ENCODE measurements around the gene IFT27. TPM values are rescaled to one million over a fixed set of nuclear protein-coding genes. Genes with fewer than 3 reads are reported as not detected.

IFT27 gene
- total and polyA plus RNA-seq, 2 experiments from 2014 or later, result 28.5 to 63.5 TPM

DNA sequence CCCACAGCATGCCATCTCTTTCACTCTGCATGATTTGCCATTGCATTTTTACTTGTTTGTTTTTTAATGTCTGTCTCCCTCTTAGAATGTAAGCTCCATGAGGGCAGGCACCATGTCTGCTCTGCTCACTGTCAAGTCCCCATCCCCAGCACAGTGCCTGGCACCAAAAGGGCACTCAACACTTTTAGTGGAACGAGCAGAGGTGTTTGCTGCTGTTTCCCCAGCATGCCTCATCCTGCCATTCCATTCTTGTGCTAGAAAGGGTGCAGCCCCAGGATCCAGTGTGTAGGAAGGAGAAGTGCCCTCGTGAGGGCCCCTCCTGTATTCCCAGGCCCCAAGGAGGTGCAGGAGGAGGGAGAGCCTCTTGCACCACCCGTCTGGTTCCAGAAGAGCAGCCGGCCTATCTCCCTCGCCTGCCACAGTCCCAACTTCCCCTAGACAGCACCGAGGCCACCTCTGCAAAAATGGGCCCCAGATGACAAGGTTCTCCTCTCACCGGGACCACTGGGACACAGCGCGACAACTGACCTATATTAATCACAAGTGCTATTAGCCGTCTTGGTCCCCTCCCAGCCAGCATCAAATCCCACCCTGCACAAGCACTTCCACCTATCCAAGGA lies 39.1 kb downstream of the IFT27 start:
- H3K27me3 Mint-ChIP-seq (ENCODE audit: insufficient read depth, low read depth, poor library complexity), result peaks cover 25% of the 10 kb centered on the region

DNA sequence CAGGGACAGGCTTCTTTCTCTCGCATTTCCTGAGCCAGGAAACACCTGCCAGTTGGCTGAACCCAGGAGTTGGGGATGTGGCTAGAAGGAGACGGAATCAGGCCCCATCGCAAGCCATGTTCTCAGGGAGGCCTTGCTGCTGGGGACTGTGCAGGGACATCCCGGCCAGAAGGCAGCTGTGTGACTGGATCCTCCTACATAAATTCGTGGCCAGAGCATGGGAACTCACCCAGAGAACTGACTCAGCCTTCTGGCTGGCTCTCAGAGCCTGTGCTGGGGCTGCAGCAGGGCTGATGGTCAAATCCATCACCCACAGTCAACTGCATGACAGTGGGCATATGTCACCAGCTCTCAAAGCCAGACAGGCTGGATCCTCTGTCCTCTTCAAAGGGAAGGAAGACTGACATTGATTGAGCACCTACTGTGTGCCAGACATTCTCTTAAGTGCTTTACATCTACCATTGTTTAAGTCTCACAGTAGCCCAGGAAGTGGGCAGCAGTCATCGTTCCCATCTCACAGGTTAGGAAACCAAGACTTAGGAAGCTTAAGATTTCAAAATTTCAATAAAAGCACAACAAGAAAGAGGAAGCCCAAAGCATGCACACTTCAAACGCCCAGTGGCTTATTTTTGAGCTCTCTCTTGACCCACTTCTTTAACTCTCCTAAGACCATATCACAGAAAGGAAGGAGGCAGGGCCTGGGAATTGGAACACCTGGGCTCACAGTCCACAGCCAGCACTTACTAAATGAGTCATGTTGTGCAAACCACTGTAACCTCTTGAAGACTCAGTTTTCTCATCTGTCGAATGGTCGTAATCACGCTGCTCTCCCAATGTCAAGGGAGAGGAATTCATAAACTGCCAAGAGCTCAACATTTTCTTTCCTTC lies 41.5 kb downstream of the IFT27 start:
- no peak for ATAC-seq
- no peak for DNase-seq (ENCODE audit: low spot score)
- peaks cover 6% of the 10 kb centered on the region; the same call in 2 of the 3 replicates for H3K4me1 Mint-ChIP-seq
- Histone ChIP-seq H3K9me2 (ENCODE audit: insufficient read depth) (no peaks in the 10 kb centered on the region), H3K4me1 (ENCODE audit: insufficient read depth) (no peaks in the 10 kb centered on the region), H3K79me2 (replicated peaks; ENCODE audit: insufficient read depth) (no peaks in the 10 kb centered on the region), H3K4me3 (no peak overlapping the region), H3K27ac (ENCODE audit: low read depth) (no peak overlapping the region), H3K36me3 (ENCODE audit: insufficient read depth) (no peaks in the 10 kb centered on the region), H3F3A (replicated peaks; ENCODE audit: low read depth) (no peaks in the 10 kb centered on the region), H3K4me2 (no peak overlapping the region), H2AFZ (no peak overlapping the region), H3K27me3 (ENCODE audit: insufficient read depth) (no peaks in the 10 kb centered on the region), H4K20me1 (replicated peaks; ENCODE audit: insufficient read depth) (no peaks in the 10 kb centered on the region)
- H3K27ac Mint-ChIP-seq, result no peak overlapping the region
- no peak overlapping the region for H3K4me3 Mint-ChIP-seq
- H3K36me3 Mint-ChIP-seq (ENCODE audit: low read depth), result no peaks in the 10 kb centered on the region; the same call in 2 of the 3 replicates
- H3K9me3 Mint-ChIP-seq, result peaks cover 2% of the 10 kb centered on the region; the same call in 1 of the 3 replicates
- peaks cover 23% of the 10 kb centered on the region for H3K27me3 Mint-ChIP-seq (ENCODE audit: insufficient read depth, low read depth, poor library complexity)
- TF ChIP-seq, protein P1, sequence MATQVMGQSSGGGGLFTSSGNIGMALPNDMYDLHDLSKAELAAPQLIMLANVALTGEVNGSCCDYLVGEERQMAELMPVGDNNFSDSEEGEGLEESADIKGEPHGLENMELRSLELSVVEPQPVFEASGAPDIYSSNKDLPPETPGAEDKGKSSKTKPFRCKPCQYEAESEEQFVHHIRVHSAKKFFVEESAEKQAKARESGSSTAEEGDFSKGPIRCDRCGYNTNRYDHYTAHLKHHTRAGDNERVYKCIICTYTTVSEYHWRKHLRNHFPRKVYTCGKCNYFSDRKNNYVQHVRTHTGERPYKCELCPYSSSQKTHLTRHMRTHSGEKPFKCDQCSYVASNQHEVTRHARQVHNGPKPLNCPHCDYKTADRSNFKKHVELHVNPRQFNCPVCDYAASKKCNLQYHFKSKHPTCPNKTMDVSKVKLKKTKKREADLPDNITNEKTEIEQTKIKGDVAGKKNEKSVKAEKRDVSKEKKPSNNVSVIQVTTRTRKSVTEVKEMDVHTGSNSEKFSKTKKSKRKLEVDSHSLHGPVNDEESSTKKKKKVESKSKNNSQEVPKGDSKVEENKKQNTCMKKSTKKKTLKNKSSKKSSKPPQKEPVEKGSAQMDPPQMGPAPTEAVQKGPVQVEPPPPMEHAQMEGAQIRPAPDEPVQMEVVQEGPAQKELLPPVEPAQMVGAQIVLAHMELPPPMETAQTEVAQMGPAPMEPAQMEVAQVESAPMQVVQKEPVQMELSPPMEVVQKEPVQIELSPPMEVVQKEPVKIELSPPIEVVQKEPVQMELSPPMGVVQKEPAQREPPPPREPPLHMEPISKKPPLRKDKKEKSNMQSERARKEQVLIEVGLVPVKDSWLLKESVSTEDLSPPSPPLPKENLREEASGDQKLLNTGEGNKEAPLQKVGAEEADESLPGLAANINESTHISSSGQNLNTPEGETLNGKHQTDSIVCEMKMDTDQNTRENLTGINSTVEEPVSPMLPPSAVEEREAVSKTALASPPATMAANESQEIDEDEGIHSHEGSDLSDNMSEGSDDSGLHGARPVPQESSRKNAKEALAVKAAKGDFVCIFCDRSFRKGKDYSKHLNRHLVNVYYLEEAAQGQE (IDR thresholded peaks at IDR 0.05; ENCODE audit: unreplicated experiment), result no peak
- TF ChIP-seq CREB1 (CRISPR knock-in tag; IDR thresholded peaks at IDR 0.05; ENCODE audit: low read depth), result no peak
- TF ChIP-seq JUNB (IDR thresholded peaks at IDR 0.05; ENCODE audit: unreplicated experiment), result no peak
- no peak for TF ChIP-seq POLR2AphosphoS5 (IDR thresholded peaks at IDR 0.05; ENCODE audit: low read depth)
- no peak for TF ChIP-seq ZNF114 (CRISPR knock-in tag; IDR thresholded peaks at IDR 0.05)
- TF ChIP-seq, protein P2, sequence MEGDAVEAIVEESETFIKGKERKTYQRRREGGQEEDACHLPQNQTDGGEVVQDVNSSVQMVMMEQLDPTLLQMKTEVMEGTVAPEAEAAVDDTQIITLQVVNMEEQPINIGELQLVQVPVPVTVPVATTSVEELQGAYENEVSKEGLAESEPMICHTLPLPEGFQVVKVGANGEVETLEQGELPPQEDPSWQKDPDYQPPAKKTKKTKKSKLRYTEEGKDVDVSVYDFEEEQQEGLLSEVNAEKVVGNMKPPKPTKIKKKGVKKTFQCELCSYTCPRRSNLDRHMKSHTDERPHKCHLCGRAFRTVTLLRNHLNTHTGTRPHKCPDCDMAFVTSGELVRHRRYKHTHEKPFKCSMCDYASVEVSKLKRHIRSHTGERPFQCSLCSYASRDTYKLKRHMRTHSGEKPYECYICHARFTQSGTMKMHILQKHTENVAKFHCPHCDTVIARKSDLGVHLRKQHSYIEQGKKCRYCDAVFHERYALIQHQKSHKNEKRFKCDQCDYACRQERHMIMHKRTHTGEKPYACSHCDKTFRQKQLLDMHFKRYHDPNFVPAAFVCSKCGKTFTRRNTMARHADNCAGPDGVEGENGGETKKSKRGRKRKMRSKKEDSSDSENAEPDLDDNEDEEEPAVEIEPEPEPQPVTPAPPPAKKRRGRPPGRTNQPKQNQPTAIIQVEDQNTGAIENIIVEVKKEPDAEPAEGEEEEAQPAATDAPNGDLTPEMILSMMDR (conservative IDR thresholded peaks at IDR 0.05; ENCODE audit: low read depth in 2 of 2), result no peak
- no peak for TF ChIP-seq ZNF331 (CRISPR knock-in tag; IDR thresholded peaks at IDR 0.05; ENCODE audit: low read depth)

More for the DNA sequence above, 39.1 kb downstream of the IFT27 start:
- Histone ChIP-seq H3K27ac (ENCODE audit: low read depth) (no peak overlapping the region), H3K4me1 (ENCODE audit: insufficient read depth) (no peaks in the 10 kb centered on the region), H3K4me3 (no peak overlapping the region), H3K27me3 (ENCODE audit: insufficient read depth) (no peaks in the 10 kb centered on the region), H3F3A (replicated peaks; ENCODE audit: low read depth) (no peaks in the 10 kb centered on the region), H3K36me3 (ENCODE audit: insufficient read depth) (no peaks in the 10 kb centered on the region), H3K9me2 (ENCODE audit: insufficient read depth) (peaks cover 13% of the 10 kb centered on the region), H3K4me2 (no peak overlapping the region), H4K20me1 (replicated peaks; ENCODE audit: insufficient read depth) (no peaks in the 10 kb centered on the region), H2AFZ (no peak overlapping the region), H3K79me2 (replicated peaks; ENCODE audit: insufficient read depth) (no peaks in the 10 kb centered on the region)
- DNase-seq (ENCODE audit: low spot score), result no peak
- peaks cover 6% of the 10 kb centered on the region; the same call in 2 of the 3 replicates for H3K4me1 Mint-ChIP-seq
- peaks cover 2% of the 10 kb centered on the region; the same call in 1 of the 3 replicates for H3K36me3 Mint-ChIP-seq (ENCODE audit: low read depth)
- peaks cover 11% of the 10 kb centered on the region; the same call in 2 of the 3 replicates for H3K9me3 Mint-ChIP-seq
- ATAC-seq, result no peak
- TF ChIP-seq EZH2phosphoT487 (IDR thresholded peaks at IDR 0.05; ENCODE audit: unreplicated experiment), result no peak
- H3K27ac Mint-ChIP-seq, result no peak overlapping the region
- no peak overlapping the region for H3K4me3 Mint-ChIP-seq

Measured in GM23338 (cell line).